Tibial nerve (tissue), 4 donors: Measurements from ENCODE around the gene OPN1SW.

Source experiments
- CTCF ChIP-seq, 5 experiments: fragments of 200-600 bp in 3 of 5; fragments of 450-650 bp in 2 of 5; sonication (generic) in 3 of 5; IDR thresholded peaks; one replicate each; pipeline ENCODE4 v1.5.1; 2016 to 2019; ENCODE audit warnings: antibody characterized with exemption in 5 of 5, mild to moderate bottlenecking in 3 of 5, moderate library complexity in 2 of 5
- EP300 ChIP-seq, 2 donors: sonication (generic); formaldehyde crosslinking; IDR thresholded peaks; one replicate each; pipeline ENCODE4 v1.6.1; 2017; ENCODE audit warnings: antibody characterized with exemption in 2 of 2, mild to moderate bottlenecking in 1 of 2
- POLR2A ChIP-seq, 2 donors: fragments of 450-650 bp; IDR thresholded peaks; one replicate each; pipeline ENCODE4 v1.6.1; 2017; ENCODE audit warnings: antibody characterized with exemption in 2 of 2, mild to moderate bottlenecking in 2 of 2, moderate library complexity in 2 of 2

DNA sequence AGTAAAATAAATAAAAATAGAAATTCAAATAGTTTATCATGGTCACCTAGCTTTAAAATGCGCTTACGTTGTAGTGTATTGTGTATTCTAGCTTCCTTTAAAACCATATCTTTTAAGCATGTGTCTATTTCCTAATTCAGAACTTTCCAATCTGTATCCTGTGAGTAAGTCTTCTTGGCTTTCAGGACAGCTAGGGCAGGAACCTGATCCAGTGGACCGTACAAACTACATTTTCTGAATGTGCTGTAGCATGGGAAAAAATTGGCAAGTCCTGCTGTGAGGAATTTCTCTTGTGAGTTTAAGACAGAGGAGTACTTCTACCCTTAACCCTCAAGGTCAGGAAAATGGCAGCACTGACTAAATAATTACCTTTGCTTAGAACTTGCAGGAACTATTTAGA is 12.1 kb downstream of the OPN1SW start:
- no peak for TF ChIP-seq CTCF (IDR thresholded peaks at IDR 0.05)
- no peak for TF ChIP-seq POLR2A (IDR thresholded peaks at IDR 0.05)
- TF ChIP-seq EP300 (IDR thresholded peaks at IDR 0.05): no peak
